ENCODE measurements around the gene ADORA1.

ADORA1 gene

DNA sequence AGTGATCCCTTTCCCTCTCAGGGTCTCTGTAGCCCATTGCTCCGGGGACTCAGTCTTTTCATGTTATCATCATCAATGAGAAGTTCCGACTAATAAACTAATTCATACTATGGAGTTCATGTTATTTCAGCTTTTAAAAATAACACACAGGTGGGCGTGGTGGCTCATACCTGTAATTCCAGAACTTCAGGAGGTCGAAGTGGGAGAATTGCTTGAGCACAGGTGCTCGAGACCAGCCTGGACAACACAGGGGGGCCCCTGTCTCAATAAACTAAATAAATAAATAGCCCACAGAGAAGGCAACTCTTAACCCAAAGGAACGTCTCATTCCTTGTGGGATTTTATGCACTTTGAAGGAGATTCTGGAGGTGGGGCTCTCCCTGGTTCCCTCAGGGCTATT lies 33.6 kb downstream of the ADORA1 start:
- DNase-seq: no peak

DNA sequence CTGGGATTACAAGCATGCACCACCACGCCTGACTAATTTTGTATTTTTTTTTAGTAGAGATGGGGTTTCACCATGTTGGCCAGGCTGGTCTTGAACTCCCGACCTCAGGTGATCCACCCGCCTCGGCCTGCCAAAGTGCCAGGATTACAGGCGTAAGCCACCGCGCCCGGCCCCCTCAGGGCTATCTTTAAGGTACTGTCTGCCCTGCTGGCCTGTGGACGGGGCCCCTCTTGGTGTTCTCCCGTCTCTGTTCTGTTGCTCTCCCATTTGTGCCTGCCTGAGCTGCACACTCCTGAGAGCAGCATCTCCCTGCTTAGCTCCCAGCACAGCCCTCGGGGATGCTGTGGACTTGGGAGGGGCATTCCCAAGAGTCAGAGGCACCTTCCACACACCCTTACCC lies 34.2 kb downstream of the ADORA1 start:
- no peak for DNase-seq

GRCh38 chr1:203162403-203162802 lies 34.9 kb downstream of the ADORA1 start:
- no peak for DNase-seq

- no peak for DNase-seq
These were observed 36.5 kb downstream of the ADORA1 start for GRCh38 chr1:203163891-203164635.

GRCh38 chr1:203165101-203165799 lies 37.7 kb downstream of the ADORA1 start:
- no peak for DNase-seq

DNA sequence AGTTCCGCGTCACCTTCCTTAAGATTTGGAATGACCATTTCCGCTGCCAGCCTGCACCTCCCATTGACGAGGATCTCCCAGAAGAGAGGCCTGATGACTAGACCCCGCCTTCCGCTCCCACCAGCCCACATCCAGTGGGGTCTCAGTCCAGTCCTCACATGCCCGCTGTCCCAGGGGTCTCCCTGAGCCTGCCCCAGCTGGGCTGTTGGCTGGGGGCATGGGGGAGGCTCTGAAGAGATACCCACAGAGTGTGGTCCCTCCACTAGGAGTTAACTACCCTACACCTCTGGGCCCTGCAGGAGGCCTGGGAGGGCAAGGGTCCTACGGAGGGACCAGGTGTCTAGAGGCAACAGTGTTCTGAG lies 38.3 kb downstream of the ADORA1 start:
- no peak for DNase-seq

- DNase-seq: no peak
These were observed 38.8 kb downstream of the ADORA1 start for GRCh38 chr1:203166192-203166940.

DNA sequence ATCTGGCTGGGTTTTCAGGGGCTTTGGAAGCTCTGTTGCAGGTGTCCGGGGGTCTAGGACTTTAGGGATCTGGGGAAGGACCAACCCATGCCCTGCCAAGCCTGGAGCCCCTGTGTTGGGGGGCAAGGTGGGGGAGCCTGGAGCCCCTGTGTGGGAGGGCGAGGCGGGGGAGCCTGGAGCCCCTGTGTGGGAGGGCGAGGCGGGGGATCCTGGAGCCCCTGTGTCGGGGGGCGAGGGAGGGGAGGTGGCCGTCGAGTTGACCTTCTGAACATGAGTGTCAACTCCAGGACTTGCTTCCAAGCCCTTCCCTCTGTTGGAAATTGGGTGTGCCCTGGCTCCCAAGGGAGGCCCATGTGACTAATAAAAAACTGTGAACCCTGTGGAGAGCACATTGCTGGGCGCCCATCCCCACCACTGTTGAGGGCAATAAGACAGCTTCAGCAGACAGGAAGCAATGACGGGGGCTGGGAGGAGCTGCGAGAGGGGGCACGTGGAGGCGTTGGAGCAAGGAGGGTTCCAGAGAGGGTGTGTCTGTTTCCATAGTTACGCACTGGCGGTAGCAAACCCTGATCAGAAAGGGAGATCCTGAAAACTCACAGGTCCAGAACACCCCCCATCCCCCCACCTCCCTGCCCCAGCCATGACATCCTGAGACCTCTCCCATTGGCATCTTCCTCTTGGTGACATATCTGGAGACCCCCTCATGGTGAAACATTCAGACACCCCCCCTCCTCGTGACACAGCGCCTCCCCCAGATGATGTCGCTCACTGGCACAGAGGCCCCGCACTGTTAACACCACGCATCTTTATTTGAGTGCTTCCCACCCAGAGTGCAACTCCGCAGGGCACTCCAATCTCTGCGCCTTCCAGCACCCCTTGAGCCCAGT lies 39.7 kb downstream of the ADORA1 start:
- no peak for DNase-seq

- no peak for DNase-seq
These were observed 40.3 kb downstream of the ADORA1 start for GRCh38 chr1:203167913-203168200.

DNA sequence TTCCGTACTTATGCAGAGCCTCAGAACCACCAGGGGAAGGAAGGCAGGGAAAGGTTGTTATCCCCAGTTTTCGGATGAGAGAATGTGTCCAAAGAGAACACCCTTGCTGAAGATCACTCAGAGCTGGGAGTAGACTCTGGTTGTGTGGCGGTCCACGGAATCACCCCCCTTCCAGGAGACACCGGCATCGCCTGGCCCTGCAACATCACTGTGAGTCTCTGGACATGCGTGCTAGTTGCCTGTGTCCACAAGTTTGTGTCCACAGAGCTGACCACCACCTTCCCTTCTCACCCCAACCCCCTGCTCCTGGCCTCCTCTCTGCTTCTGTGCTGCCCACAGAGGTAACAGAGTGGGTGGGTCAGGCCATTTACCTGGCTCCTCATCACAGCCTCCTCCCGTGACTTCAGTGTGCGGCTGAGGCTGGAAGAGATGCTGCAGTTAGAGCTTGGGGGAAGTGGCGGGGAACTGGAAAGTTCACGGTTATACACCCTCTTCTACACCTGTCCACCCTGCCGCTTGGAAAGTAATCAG lies 40.8 kb downstream of the ADORA1 start:
- no peak for DNase-seq

GRCh38 chr1:203168991-203169390 lies 41.5 kb downstream of the ADORA1 start:
- no peak for DNase-seq

DNA sequence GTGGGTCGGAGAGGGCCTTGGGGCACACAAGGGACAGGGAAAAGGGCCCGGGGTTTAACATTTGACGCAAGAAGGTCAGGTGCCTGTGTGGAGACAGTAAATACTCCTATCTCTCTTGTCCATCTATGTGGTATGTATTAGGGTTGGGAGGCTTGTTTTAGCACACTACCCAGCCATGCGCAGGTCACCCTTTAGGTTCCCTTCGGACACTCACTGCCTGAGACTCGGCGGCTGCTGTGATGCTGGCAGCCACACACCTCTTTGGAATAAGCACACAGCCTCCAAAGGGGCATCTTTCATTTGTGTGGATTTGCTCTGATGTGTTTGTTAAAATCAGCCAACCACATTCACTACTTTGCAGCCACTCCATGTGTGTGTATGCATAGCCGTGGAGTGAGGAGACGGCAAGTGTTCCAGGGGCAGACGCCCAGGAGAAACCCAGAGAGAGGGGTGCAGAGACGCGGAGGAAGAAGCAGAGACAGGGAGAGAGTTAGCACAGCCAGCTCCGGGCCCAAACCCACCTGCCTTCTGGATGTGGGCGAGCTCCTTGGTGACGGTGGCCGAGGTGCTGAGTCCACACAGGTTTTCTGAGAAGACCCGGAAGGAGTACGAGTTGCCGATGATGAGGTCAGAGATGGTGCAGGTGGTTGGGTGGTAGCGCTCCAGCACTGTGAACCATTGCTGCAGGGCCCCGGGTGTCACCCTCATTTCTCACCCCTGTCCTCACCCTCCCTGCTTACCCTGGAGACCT lies 42.4 kb downstream of the ADORA1 start:
- no peak for DNase-seq

DNA sequence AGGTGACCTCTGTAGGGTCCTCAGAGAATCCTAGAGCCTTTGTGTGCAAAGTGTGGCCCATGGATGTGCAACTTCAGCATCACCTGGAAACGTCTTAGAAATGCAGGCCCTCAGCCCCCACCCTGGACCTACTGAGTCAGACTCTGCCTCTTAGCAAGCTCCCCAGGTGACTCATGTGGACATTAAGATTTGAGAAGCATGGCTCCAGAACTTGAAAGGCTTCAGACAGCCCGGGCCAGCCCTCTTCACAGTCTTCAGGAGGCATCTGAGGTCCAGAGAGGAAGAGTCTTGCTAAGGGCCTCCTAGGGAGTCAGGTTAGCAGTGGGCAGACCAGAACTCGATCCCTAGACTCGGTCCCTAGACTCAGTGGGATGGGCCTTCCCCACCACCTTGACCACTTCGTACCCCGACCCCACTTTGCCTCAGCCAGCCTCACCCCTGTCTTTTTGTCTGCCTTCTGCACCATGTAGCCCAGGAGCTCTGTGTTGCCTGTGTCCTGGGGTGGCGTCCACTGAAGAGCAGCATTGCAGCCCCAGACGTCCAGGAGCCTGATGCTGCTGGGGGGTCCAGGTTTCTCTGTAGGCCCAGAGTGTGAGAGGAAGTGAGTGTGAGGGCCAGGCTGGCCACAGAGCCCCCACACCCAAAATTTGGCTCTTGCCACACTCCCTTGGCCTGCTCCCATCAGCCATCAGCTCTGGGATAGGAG lies 43.3 kb downstream of the ADORA1 start:
- DNase-seq: no peak

DNA sequence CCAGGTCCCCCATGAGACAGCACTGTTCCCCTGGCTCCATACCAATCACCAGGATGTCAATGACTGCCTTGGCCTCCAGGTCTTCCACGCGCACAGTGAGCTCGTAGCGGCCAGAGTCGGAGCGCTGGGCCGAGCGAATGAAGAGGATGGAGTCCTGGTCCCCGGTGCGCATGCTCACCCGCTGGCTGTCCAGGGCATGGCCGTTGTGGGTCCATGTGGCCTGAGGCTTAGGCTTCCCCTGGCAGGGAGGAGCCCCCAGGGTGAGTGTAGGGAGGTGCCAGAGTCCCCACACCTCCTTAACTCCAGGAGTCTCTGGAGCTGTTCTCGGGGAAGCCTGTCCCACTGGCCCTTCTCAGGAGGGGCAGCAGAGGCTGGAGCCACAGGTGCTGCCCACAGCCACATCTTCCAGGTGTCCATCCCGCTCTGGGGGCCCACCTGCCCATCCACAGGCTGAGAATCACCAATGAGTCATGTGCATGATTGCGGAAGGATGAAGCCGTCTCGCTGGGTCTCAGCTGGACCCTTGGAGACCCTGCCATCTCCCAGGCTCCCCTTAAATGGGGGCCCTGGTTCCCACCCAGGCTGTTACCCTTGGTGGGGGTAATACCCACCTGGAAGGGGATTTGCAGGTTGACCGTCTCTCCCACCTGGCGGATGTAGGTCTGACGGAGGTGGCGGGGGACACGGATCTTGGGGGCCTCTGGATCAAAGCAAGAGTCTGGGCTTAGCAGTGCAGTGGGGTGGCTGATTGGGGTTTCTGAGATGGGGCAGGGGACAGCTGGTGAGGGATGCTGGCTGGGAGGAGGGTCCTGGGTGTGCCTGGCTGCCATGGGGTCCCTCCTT lies 44.0 kb downstream of the ADORA1 start:
- no peak for DNase-seq

GRCh38 chr1:203172184-203173010 lies 44.9 kb downstream of the ADORA1 start:
- DNase-seq: peak; percentile 29

DNA sequence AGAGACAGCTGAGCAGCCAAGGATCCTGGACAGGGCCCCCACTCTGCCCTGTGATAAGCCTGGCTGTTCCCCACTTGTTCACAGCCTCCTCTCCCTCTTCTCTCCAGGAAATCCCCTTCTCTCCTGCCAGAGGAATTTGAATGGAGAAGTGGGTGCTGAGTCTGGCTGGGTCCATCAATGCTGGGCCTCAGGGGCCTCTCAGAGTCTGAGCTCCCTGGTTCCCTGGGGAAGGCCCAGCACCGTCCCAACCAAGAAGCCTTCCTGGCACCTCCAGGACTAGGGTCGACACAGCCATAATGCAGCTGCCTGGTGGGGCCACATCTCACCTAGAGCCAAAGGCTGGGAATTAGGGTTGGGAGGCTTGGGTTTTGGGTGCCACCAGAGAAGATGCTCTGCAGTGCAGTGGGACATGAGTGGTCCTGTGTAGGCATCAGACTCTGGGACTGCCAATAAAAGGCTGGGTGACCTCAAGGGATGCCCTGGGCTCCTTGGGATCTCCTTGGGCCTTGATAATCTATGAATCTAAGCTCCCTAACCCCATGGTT lies 45.6 kb downstream of the ADORA1 start:
- no peak for DNase-seq

DNA sequence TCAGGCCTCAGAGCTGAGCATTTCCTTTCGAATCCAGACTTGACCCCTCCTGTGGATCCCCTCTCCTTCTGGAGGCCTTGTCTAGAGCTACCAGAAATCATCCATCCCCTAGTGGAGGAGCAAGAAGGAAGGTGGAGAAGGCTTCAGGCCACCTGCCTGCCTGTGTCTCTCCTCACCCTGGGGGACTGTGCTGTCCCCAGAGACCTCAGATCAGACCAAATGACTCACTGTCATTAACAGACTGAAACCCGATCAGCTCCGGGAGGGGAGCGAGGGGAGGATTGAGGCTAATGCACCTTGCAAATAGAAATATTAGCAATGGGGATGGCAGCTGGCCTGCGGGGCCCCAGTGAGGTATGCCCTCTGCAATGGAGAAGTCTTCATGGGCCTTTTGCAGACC lies 46.0 kb downstream of the ADORA1 start:
- DNase-seq: peak; percentile 44

GRCh38 chr1:203174324-203174985 lies 46.9 kb downstream of the ADORA1 start:
- no peak for DNase-seq

Data from NCI-H1092 (cell line).